Middle frontal gyrus (tissue), 1 donor: ENCODE results near the gene USP37.

Experiments
- DNase-seq: peaks from one replicate; pipeline ENCODE4 v3.0.0-alpha.2; 2015; ENCODE audit warnings: low spot score; ENCODE audit errors: extremely low spot score

The USP37 gene

GRCh38 chr2:218478544-218478943 is 89.6 kb downstream of the USP37 start:
- DNase-seq, result no peak

GRCh38 chr2:218477247-218477646 is 90.9 kb downstream of the USP37 start:
- no peak for DNase-seq

GRCh38 chr2:218476676-218477075 is 91.5 kb downstream of the USP37 start:
- DNase-seq, result no peak

- no peak for DNase-seq
Observed at GRCh38 chr2:218474527-218474926, 93.6 kb downstream of the USP37 start.

GRCh38 chr2:218472988-218473387 is 95.2 kb downstream of the USP37 start:
- no peak for DNase-seq

- no peak for DNase-seq
Observed at GRCh38 chr2:218471982-218472381, 96.2 kb downstream of the USP37 start.

- DNase-seq, result no peak
Observed at GRCh38 chr2:218471036-218471435, 97.1 kb downstream of the USP37 start.

GRCh38 chr2:218470448-218470847 is 97.7 kb downstream of the USP37 start:
- DNase-seq, result no peak

- no peak for DNase-seq
Observed at GRCh38 chr2:218465987-218466633, 102.0 kb downstream of the USP37 start.

- no peak for DNase-seq
Observed at GRCh38 chr2:218458598-218458997, 109.6 kb downstream of the USP37 start.

GRCh38 chr2:218456849-218457248 is 111.3 kb downstream of the USP37 start:
- no peak for DNase-seq

- no peak for DNase-seq
Observed at GRCh38 chr2:218452079-218452478, 116.1 kb downstream of the USP37 start.

GRCh38 chr2:218448934-218449333 is 119.2 kb downstream of the USP37 start:
- DNase-seq, result no peak

GRCh38 chr2:218447072-218447471 is 121.1 kb downstream of the USP37 start:
- no peak for DNase-seq

- no peak for DNase-seq
Observed at GRCh38 chr2:218446547-218446946, 121.6 kb downstream of the USP37 start.

GRCh38 chr2:218445602-218446001 is 122.5 kb downstream of the USP37 start:
- no peak for DNase-seq

GRCh38 chr2:218444692-218445357 is 123.3 kb downstream of the USP37 start:
- no peak for DNase-seq

- no peak for DNase-seq
Observed at GRCh38 chr2:218438596-218438995, 129.6 kb downstream of the USP37 start.

- no peak for DNase-seq
Observed at GRCh38 chr2:218437969-218438368, 130.2 kb downstream of the USP37 start.

- DNase-seq, result no peak
Observed at GRCh38 chr2:218436992-218437391, 131.2 kb downstream of the USP37 start.

- DNase-seq, result no peak
Observed at GRCh38 chr2:218435003-218435982, 132.9 kb downstream of the USP37 start.

GRCh38 chr2:218434456-218434855 is 133.7 kb downstream of the USP37 start:
- no peak for DNase-seq
